HG02973 (cell line): ENCODE measurements around the gene PRKAR1B.
"Not testable (repeated sequence)": the region's sequence is repeated elsewhere in the genome, so short reads cannot be mapped to it uniquely, and the experiment has no call there.

Experiments
- ATAC-seq: cut with Tn5 transposase; IDR thresholded peaks from one replicate; pipeline ENCODE4 v1.9.1; 2021; ENCODE audit warnings: moderate library complexity; ENCODE audit not compliant: unreplicated experiment

PRKAR1B gene

GRCh38 chr7:628826-629225 lies 98.3 kb downstream of the PRKAR1B start:
- no peak for ATAC-seq

GRCh38 chr7:628402-628763 lies 98.7 kb downstream of the PRKAR1B start:
- ATAC-seq = no peak

- ATAC-seq = no peak
Observed at GRCh38 chr7:627661-628401, 99.2 kb downstream of the PRKAR1B start.

- no peak for ATAC-seq
Observed at GRCh38 chr7:625376-625971, 101.6 kb downstream of the PRKAR1B start.

- ATAC-seq = no peak
Observed at GRCh38 chr7:623464-623863, 103.6 kb downstream of the PRKAR1B start.

GRCh38 chr7:621572-622285 lies 105.4 kb downstream of the PRKAR1B start:
- no peak for ATAC-seq

- no peak for ATAC-seq
Observed at GRCh38 chr7:620885-621284, 106.2 kb downstream of the PRKAR1B start.

GRCh38 chr7:620056-620455 lies 107.0 kb downstream of the PRKAR1B start:
- ATAC-seq = no peak

GRCh38 chr7:619368-619840 lies 107.7 kb downstream of the PRKAR1B start:
- ATAC-seq = no peak

GRCh38 chr7:618539-619367 lies 108.3 kb downstream of the PRKAR1B start:
- ATAC-seq = no peak

- no peak for ATAC-seq
Observed at GRCh38 chr7:617614-618538, 109.2 kb downstream of the PRKAR1B start.

- ATAC-seq = no peak
Observed at GRCh38 chr7:613442-614140, 113.5 kb downstream of the PRKAR1B start.

GRCh38 chr7:611837-612236 lies 115.2 kb downstream of the PRKAR1B start:
- not testable (repeated sequence) for ATAC-seq

- no peak for ATAC-seq
Observed at GRCh38 chr7:611281-611810, 115.7 kb downstream of the PRKAR1B start.

GRCh38 chr7:610531-611280 lies 116.4 kb downstream of the PRKAR1B start:
- ATAC-seq = no peak

- no peak for ATAC-seq
Observed at GRCh38 chr7:610141-610530, 116.9 kb downstream of the PRKAR1B start.

- no peak for ATAC-seq
Observed at GRCh38 chr7:609365-609764, 117.7 kb downstream of the PRKAR1B start.

GRCh38 chr7:608954-609353 lies 118.1 kb downstream of the PRKAR1B start:
- no peak for ATAC-seq

GRCh38 chr7:608361-608760 lies 118.7 kb downstream of the PRKAR1B start:
- no peak for ATAC-seq
